ENCODE results near the gene PDK1. TPM values are rescaled to one million over a fixed set of nuclear protein-coding genes. Genes with fewer than 3 reads are reported as not detected.
"Not testable (repeated sequence)": the region's sequence is repeated elsewhere in the genome, so short reads cannot be mapped to it uniquely, and the experiment has no call there.

Gene PDK1
- total RNA-seq, 2 experiments from 2014 or later: 30.0 to 31.1 TPM

DNA sequence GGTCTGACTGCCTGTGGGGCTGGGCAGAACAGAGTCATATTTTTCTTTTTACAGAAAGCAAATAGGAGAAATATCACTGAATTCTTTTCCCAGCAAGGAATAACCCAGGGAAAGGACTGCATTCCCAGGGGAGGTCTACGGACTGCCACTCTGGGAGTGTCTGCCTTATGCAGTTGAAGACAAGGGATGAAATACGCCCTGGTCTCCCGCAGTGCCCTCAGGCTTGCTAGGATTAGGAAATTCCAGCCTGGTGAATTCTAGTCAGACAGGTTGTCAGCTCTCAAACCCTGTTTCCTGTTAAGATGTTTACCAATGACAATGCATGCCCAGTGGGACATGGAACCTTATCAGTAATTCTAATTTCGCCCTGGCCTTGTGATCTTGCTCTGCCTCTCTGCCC lies 30.3 kb upstream of the PDK1 start:
- no peaks in the 10 kb centered on the region for H3K4me1 Mint-ChIP-seq (ENCODE audit: low read depth)
- CTCF ChIA-PET: no interaction called here
- no peaks in the 10 kb centered on the region for H3K27me3 Mint-ChIP-seq
- H3K9me3 Mint-ChIP-seq: peaks cover 9% of the 10 kb centered on the region
- no peak for ATAC-seq (ENCODE audit: poor library complexity)
- no peak overlapping the region for H3K4me3 Mint-ChIP-seq
- intact Hi-C loops (cut with DNase I, micrococcal nuclease): no loop called here
- H3K4me3 ChIP-seq (ENCODE audit: low read length): no peak overlapping the region
- H3K36me3 Mint-ChIP-seq (ENCODE audit: low read depth): peaks cover 47% of the 10 kb centered on the region
- TF ChIP-seq, protein P1, sequence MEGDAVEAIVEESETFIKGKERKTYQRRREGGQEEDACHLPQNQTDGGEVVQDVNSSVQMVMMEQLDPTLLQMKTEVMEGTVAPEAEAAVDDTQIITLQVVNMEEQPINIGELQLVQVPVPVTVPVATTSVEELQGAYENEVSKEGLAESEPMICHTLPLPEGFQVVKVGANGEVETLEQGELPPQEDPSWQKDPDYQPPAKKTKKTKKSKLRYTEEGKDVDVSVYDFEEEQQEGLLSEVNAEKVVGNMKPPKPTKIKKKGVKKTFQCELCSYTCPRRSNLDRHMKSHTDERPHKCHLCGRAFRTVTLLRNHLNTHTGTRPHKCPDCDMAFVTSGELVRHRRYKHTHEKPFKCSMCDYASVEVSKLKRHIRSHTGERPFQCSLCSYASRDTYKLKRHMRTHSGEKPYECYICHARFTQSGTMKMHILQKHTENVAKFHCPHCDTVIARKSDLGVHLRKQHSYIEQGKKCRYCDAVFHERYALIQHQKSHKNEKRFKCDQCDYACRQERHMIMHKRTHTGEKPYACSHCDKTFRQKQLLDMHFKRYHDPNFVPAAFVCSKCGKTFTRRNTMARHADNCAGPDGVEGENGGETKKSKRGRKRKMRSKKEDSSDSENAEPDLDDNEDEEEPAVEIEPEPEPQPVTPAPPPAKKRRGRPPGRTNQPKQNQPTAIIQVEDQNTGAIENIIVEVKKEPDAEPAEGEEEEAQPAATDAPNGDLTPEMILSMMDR (IDR thresholded peaks at IDR 0.05): no peak
- no peak overlapping the region for H3K27ac ChIP-seq (ENCODE audit: low read depth in 1 of 2, low read length in 2 of 2)
- no peaks in the 10 kb centered on the region for H3K36me3 ChIP-seq (ENCODE audit: insufficient read depth, low read length)
- H3K4me1 ChIP-seq (ENCODE audit: insufficient read depth, low read length): no peaks in the 10 kb centered on the region
- H3K27me3 ChIP-seq (ENCODE audit: control insufficient read depth in 1 of 2, insufficient read depth in 2 of 2, low read length in 2 of 2): no peaks in the 10 kb centered on the region
- no peak overlapping the region for H3K27ac Mint-ChIP-seq
- peaks cover 10% of the 10 kb centered on the region in 2 experiments for H3K9me3 ChIP-seq (ENCODE audit: control insufficient read depth in 1 of 2, insufficient read depth in 1 of 2, low read length in 2 of 2)
- DNase-seq: no peak
- POLR2A ChIA-PET: no interaction called here

DNA sequence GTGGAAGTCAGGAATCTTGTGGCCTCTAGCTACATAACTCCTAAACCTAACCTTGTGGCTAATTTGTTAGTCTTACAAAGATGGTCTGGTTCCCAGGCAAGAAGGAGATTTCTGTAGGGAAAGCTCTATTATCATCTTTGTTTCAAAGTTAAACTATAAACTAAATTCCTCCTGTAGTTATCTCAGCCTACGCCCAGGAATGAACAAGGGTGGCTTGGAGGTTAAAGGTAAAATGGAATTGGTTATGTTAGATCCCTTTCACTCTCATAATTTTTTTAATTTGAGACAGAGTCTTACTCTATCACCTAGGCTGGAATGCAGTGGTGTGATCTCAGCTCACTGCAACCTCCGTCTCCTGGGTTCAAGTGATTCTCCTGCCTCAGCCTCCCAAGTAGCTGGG lies 24.6 kb upstream of the PDK1 start:
- H3K4me3 Mint-ChIP-seq: no peak overlapping the region
- H3K9me3 Mint-ChIP-seq: peaks cover 15% of the 10 kb centered on the region
- Histone ChIP-seq H3K36me3 (ENCODE audit: insufficient read depth, low read length) (no peaks in the 10 kb centered on the region), H3K4me3 (ENCODE audit: low read length) (no peak overlapping the region), H3K27me3 (ENCODE audit: control insufficient read depth in 1 of 2, insufficient read depth in 2 of 2, low read length in 2 of 2) (no peaks in the 10 kb centered on the region), H3K27ac (ENCODE audit: low read depth in 1 of 2, low read length in 2 of 2) (no peak overlapping the region), H3K4me1 (ENCODE audit: insufficient read depth, low read length) (no peaks in the 10 kb centered on the region), H3K9me3 (ENCODE audit: control insufficient read depth in 1 of 2, insufficient read depth in 1 of 2, low read length in 2 of 2) (peaks cover 9 to 10% of the 10 kb centered on the region in 2 experiments)
- no peaks in the 10 kb centered on the region for H3K4me1 Mint-ChIP-seq (ENCODE audit: low read depth)
- TF ChIP-seq, protein P1 (IDR thresholded peaks at IDR 0.05): no peak
- ChIA-PET POLR2A (no interaction called here), CTCF (no interaction called here)
- no peaks in the 10 kb centered on the region for H3K27me3 Mint-ChIP-seq
- DNase-seq (no peak), ATAC-seq (ENCODE audit: poor library complexity) (no peak)
- peaks cover 64% of the 10 kb centered on the region for H3K36me3 Mint-ChIP-seq (ENCODE audit: low read depth)
- intact Hi-C loops (cut with DNase I, micrococcal nuclease): no loop called here
- no peak overlapping the region for H3K27ac Mint-ChIP-seq

- ATAC-seq (ENCODE audit: poor library complexity); H3K27ac ChIP-seq (ENCODE audit: low read depth in 1 of 2, low read length in 2 of 2); H3K4me1 Mint-ChIP-seq (ENCODE audit: low read depth); intact Hi-C loops (cut with DNase I, micrococcal nuclease); DNase-seq; H3K4me1 ChIP-seq (ENCODE audit: insufficient read depth, low read length); H3K36me3 ChIP-seq (ENCODE audit: insufficient read depth, low read length); H3K27me3 Mint-ChIP-seq; H3K27ac Mint-ChIP-seq; H3K27me3 ChIP-seq (ENCODE audit: control insufficient read depth in 1 of 2, insufficient read depth in 2 of 2, low read length in 2 of 2); H3K4me3 ChIP-seq (ENCODE audit: low read length); H3K4me3 Mint-ChIP-seq: not testable (repeated sequence)
- Mint-ChIP-seq H3K9me3 (peaks cover 12% of the 10 kb centered on the region), H3K36me3 (ENCODE audit: low read depth) (peaks cover 64% of the 10 kb centered on the region)
- H3K9me3 ChIP-seq (ENCODE audit: control insufficient read depth in 1 of 2, insufficient read depth in 1 of 2, low read length in 2 of 2): peaks cover 9 to 18% of the 10 kb centered on the region in 2 experiments
- ChIA-PET CTCF (interaction anchor here (1.0 kb wide), 1 partner anchor 16 kb away, joined by 3 read pairs; no protein-coding TSS in a partner anchor), POLR2A (interaction anchor here (0.8 kb wide), 1 partner anchor 36 kb away, joined by 3 read pairs; no protein-coding TSS in a partner anchor)
Measured at GRCh38 chr2:172532461-172532860, 23.4 kb upstream of the PDK1 start.

DNA sequence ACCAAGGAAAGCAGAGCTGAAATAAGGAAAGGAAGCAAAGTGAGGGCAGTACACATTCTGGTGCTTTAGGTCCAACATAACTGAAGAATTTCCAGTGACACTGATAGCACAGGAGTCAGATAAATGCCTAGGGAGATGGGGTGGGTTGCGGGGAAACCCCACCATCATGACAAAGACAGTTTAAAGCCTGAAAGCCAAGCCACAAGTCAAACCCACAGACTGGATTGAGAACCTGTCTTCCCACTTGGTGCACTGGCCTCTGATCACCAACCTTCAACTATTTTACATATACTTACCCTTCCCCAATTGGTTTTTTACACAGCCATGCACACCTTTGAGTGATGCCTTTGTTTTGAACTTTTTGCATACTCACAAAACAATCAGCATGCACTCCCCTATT lies 22.2 kb upstream of the PDK1 start:
- DNase-seq: no peak
- Mint-ChIP-seq H3K4me3 (no peak overlapping the region), H3K4me1 (ENCODE audit: low read depth) (no peaks in the 10 kb centered on the region), H3K36me3 (ENCODE audit: low read depth) (peaks cover 62% of the 10 kb centered on the region), H3K9me3 (peaks cover 12% of the 10 kb centered on the region), H3K27me3 (no peaks in the 10 kb centered on the region), H3K27ac (no peak overlapping the region)
- H3K36me3 ChIP-seq (ENCODE audit: insufficient read depth, low read length): no peaks in the 10 kb centered on the region
- no peak overlapping the region for H3K4me3 ChIP-seq (ENCODE audit: low read length)
- no peaks in the 10 kb centered on the region for H3K4me1 ChIP-seq (ENCODE audit: insufficient read depth, low read length)
- H3K27me3 ChIP-seq (ENCODE audit: control insufficient read depth in 1 of 2, insufficient read depth in 2 of 2, low read length in 2 of 2): no peaks in the 10 kb centered on the region
- no peak overlapping the region for H3K27ac ChIP-seq (ENCODE audit: low read depth in 1 of 2, low read length in 2 of 2)
- TF ChIP-seq, protein P1 (IDR thresholded peaks at IDR 0.05): no peak
- no peak for ATAC-seq (ENCODE audit: poor library complexity)
- CTCF ChIA-PET: interaction anchor here (1.0 kb wide), 1 partner anchor 17 kb away, joined by 3 read pairs; no protein-coding TSS in a partner anchor
- POLR2A ChIA-PET: no interaction called here
- intact Hi-C loops (cut with DNase I, micrococcal nuclease): no loop called here
- H3K9me3 ChIP-seq (ENCODE audit: control insufficient read depth in 1 of 2, insufficient read depth in 1 of 2, low read length in 2 of 2): peaks cover 9 to 18% of the 10 kb centered on the region in 2 experiments

Measured in CD4-positive, alpha-beta T cell (primary cell).